Upper lobe of left lung (tissue), 4 donors: ENCODE measurements around the gene A2ML1.

Experiments
- CTCF ChIP-seq, 6 experiments: fragments of 450-650 bp in 4 of 6; fragments of 200-600 bp in 2 of 6; sonication (generic) in 2 of 6; IDR thresholded peaks; one replicate each; pipeline ENCODE4 v1.5.1; 2016 to 2019; ENCODE audit warnings: antibody characterized with exemption in 6 of 6
- POLR2AphosphoS5 ChIP-seq, 2 donors: sonication (generic); formaldehyde crosslinking; IDR thresholded peaks; one replicate each; pipeline ENCODE4 v1.5.1; 2017; ENCODE audit warnings: antibody characterized with exemption in 2 of 2

GRCh38 chr12:8905546-8905945 lies 83.1 kb downstream of the A2ML1 start:
- TF ChIP-seq POLR2AphosphoS5 (IDR thresholded peaks at IDR 0.05) (no peak), CTCF (IDR thresholded peaks at IDR 0.05) (no peak)
